Peyer's patch (tissue), 4 donors: ENCODE measurements around the gene FER1L5. TPM values are rescaled to one million over a fixed set of nuclear protein-coding genes. Genes with fewer than 3 reads are reported as not detected.

ENCODE experiments used
- DNase-seq, 3 donors: peaks; one replicate each; pipeline ENCODE4 v3.0.0-alpha.2; 2017 to 2019
- H3K27ac ChIP-seq, 4 donors: fragments of 200-600 bp; sonication (generic); one replicate each; pipeline ENCODE4 v1.5.1; 2016 to 2019
- H3K27me3 ChIP-seq, 2 donors: fragments of 200-600 bp; sonication (generic); one replicate each; pipeline ENCODE4 v1.5.1; 2019
- H3K36me3 ChIP-seq, 3 donors: fragments of 200-600 bp; sonication (generic); one replicate each; pipeline ENCODE4 v1.5.1; 2016 to 2019
- H3K4me1 ChIP-seq, 4 donors: fragments of 200-600 bp; sonication (generic); one replicate each; pipeline ENCODE4 v1.5.1; 2016 to 2019
- H3K4me3 ChIP-seq, 4 donors: fragments of 200-600 bp; sonication (generic); 1 replicate in 3 of 4; 2 replicates in 1 of 4; pipeline ENCODE4 v1.5.1; 2016 to 2019; ENCODE audit warnings: mild to moderate bottlenecking in 1 of 4
- H3K9me3 ChIP-seq, 4 donors: fragments of 200-600 bp; sonication (generic); one replicate each; pipeline ENCODE4 v1.5.1; 2016 to 2019; ENCODE audit warnings: mild to moderate bottlenecking in 1 of 4
- CTCF ChIP-seq, 6 experiments: fragments of 450-650 bp in 4 of 6; fragments of 200-600 bp in 2 of 6; sonication (generic) in 1 of 6; IDR thresholded peaks; one replicate each; pipeline ENCODE4 v1.5.1; 2017 to 2019; ENCODE audit warnings: antibody characterized with exemption in 6 of 6, mild to moderate bottlenecking in 3 of 6, moderate library complexity in 1 of 6
- POLR2A ChIP-seq, 2 donors: fragments of 450-650 bp; IDR thresholded peaks; one replicate each; pipeline ENCODE4 v1.5.1; 2017; ENCODE audit warnings: antibody characterized with exemption in 2 of 2, mild to moderate bottlenecking in 2 of 2, moderate library complexity in 2 of 2
- total RNA-seq, 4 donors: library from RNA; depleted of rRNA; stranded (reverse); fragments of >200 nt; gene quantifications; one replicate each; pipeline ENCODE4 v1.1.0, GENCODE V29; 2016

Gene FER1L5
- total RNA-seq, 4 donors from 2014 or later, result not detected

GRCh38 chr2:96625571-96626552, 16.7 kb upstream of the FER1L5 start:
- TF ChIP-seq POLR2A (IDR thresholded peaks at IDR 0.05) (no peak), CTCF (IDR thresholded peaks at IDR 0.05) (no peak)
- Histone ChIP-seq H3K4me3 (no peak overlapping the region), H3K4me1 (peaks cover 0 to 11% (median 2%) of the 10 kb centered on the region in 4 donors), H3K27ac (peak overlapping the region in 1 of 4 donors; percentile 24), H3K27me3 (no peaks in the 10 kb centered on the region), H3K9me3 (no peaks in the 10 kb centered on the region), H3K36me3 (peaks cover 0 to 41% (median 0%) of the 10 kb centered on the region in 3 donors)
- DNase-seq, result no peak

- peaks cover 0 to 47% (median 0%) of the 10 kb centered on the region in 3 donors for H3K36me3 ChIP-seq
Measured at GRCh38 chr2:96626553-96626942, 16.0 kb upstream of the FER1L5 start.

GRCh38 chr2:96631804-96632435, 10.6 kb upstream of the FER1L5 start:
- Histone ChIP-seq H3K4me1 (peaks cover 0 to 34% (median 9%) of the 10 kb centered on the region in 4 donors), H3K27ac (no peak overlapping the region), H3K9me3 (no peaks in the 10 kb centered on the region), H3K27me3 (no peaks in the 10 kb centered on the region), H3K4me3 (no peak overlapping the region), H3K36me3 (peaks cover 0 to 59% (median 0%) of the 10 kb centered on the region in 3 donors)
- no peak for DNase-seq
- no peak for TF ChIP-seq CTCF (IDR thresholded peaks at IDR 0.05)
- TF ChIP-seq POLR2A (IDR thresholded peaks at IDR 0.05), result no peak

More at GRCh38 chr2:96626553-96626942, 16.0 kb upstream of the FER1L5 start:
- no peaks in the 10 kb centered on the region for H3K27me3 ChIP-seq
- no peak for TF ChIP-seq POLR2A (IDR thresholded peaks at IDR 0.05)
- TF ChIP-seq CTCF (IDR thresholded peaks at IDR 0.05), result no peak
- no peak for DNase-seq
- H3K27ac ChIP-seq, result no peak overlapping the region
- H3K9me3 ChIP-seq, result no peaks in the 10 kb centered on the region
- peaks cover 0 to 11% (median 2%) of the 10 kb centered on the region in 4 donors for H3K4me1 ChIP-seq
- H3K4me3 ChIP-seq, result no peak overlapping the region

- peaks cover 0 to 49% (median 0%) of the 10 kb centered on the region in 3 donors for H3K36me3 ChIP-seq
- DNase-seq, result no peak
- TF ChIP-seq CTCF (IDR thresholded peaks at IDR 0.05) (no peak), POLR2A (IDR thresholded peaks at IDR 0.05) (no peak)
- no peak overlapping the region for H3K4me3 ChIP-seq
- H3K4me1 ChIP-seq, result peaks cover 0 to 35% (median 7%) of the 10 kb centered on the region in 4 donors
- no peaks in the 10 kb centered on the region for H3K27me3 ChIP-seq
- no peaks in the 10 kb centered on the region for H3K9me3 ChIP-seq
- no peak overlapping the region for H3K27ac ChIP-seq
Measured at GRCh38 chr2:96633641-96634040, 8.9 kb upstream of the FER1L5 start.

- peak in 1 of 3 donors; percentile 55 for DNase-seq
- Histone ChIP-seq H3K4me1 (peaks cover 0 to 35% (median 7%) of the 10 kb centered on the region in 4 donors), H3K9me3 (no peaks in the 10 kb centered on the region), H3K27ac (peak overlapping the region; percentile 22 to 97 (median 96)), H3K36me3 (peaks cover 0 to 21% (median 0%) of the 10 kb centered on the region in 3 donors), H3K27me3 (no peaks in the 10 kb centered on the region), H3K4me3 (peak overlapping the region; percentile 62 to 92 (median 72))
- TF ChIP-seq CTCF (IDR thresholded peaks at IDR 0.05) (no peak), POLR2A (IDR thresholded peaks at IDR 0.05) (no peak)
Measured at GRCh38 chr2:96636551-96637171, 5.9 kb upstream of the FER1L5 start.
